K562 (cell line): ENCODE results near the gene LMOD1. TPM values are rescaled to one million over a fixed set of nuclear protein-coding genes. Genes with fewer than 3 reads are reported as not detected.

Experiments used
- CUX1 ChIP-seq: fragments of 200-800 bp; sonication (Bioruptor generic); IDR thresholded peaks from 2 replicates; pipeline ENCODE4 v1.6.1; 2016; ENCODE audit warnings: missing genetic modification characterization, missing compliant biosample characterization
- EZH2 ChIP-seq: IDR thresholded peaks from 2 replicates; pipeline ENCODE4 v1.6.1; 2012; ENCODE audit warnings: low read depth, mild to moderate bottlenecking, inconsistent platforms, low read length, borderline replicate concordance
- TFE3 ChIP-seq: fragments of 450-650 bp; formaldehyde crosslinking; IDR thresholded peaks from 2 replicates; pipeline ENCODE4 v1.4.0; 2020; ENCODE audit warnings: mild to moderate bottlenecking, mixed read lengths
- ZNF277 ChIP-seq: fragments of 250-450 bp; sonication (Bioruptor Pico); IDR thresholded peaks from 2 replicates; pipeline ENCODE4 v1.8.0; 2022; ENCODE audit warnings: inconsistent platforms, mild to moderate bottlenecking, moderate library complexity, borderline replicate concordance
- ZNF561 ChIP-seq: fragments of 450-650 bp; formaldehyde crosslinking; conservative IDR thresholded peaks from 2 replicates; pipeline ENCODE4 v1.4.0; 2020; ENCODE audit warnings: mild to moderate bottlenecking, moderate library complexity
- polyA plus RNA-seq, 8 experiments: library from polyadenylated mRNA; depleted of rRNA in 4 of 8; stranded (reverse) in 5 of 8; unstranded in 3 of 8; fragments of >200 nt; fragmentation: Nextera tagmentation in 2 of 8; fragmentation: Illumina TruSeq in 1 of 8; extraction: Ambion mirVana in 2 of 8; extraction: Trizol in 1 of 8; gene quantifications; 2 replicates each; pipeline versions ENCODE4 v1.2.1 to v1.2.3, GENCODE V29; 2011 to 2014; ENCODE audit warnings: inconsistent platforms in 1 of 8, missing spikeins in 1 of 8
- total RNA-seq, 7 experiments: library from RNA; depleted of rRNA in 6 of 7; stranded (reverse); fragments of >200 nt in 6 of 7; fragmentation: Illumina TruSeq in 2 of 7; extraction: Trizol in 2 of 7; gene quantifications; 2 replicates each; pipeline versions ENCODE4 v1.2.1 to v1.2.3, GENCODE V29; 2011 to 2021; ENCODE audit warnings: low replicate concordance in 1 of 7
- TF ChIP-seq, protein P1 (sequence below): sonication (generic); formaldehyde crosslinking; IDR thresholded peaks from 2 replicates; pipeline ENCODE4 v1.8.0; 2022; ENCODE audit warnings: mild to moderate bottlenecking, missing genetic modification reagents
- TF ChIP-seq, protein P2 (sequence below): fragments of 250-450 bp; sonication (Bioruptor Pico); IDR thresholded peaks from 2 replicates; pipeline ENCODE4 v1.8.0; 2022; ENCODE audit warnings: inconsistent platforms
- TF ChIP-seq, protein P3 (sequence below): fragments of 250-450 bp; sonication (Bioruptor Pico); IDR thresholded peaks from 2 replicates; pipeline ENCODE4 v1.5.0; 2021
- TF ChIP-seq, protein P4 (sequence below): fragments of 450-650 bp; formaldehyde crosslinking; IDR thresholded peaks from 2 replicates; pipeline ENCODE4 v1.4.0; 2020; ENCODE audit warnings: mild to moderate bottlenecking, moderate library complexity

LMOD1 gene
- total and polyA plus RNA-seq, 9 of the 15 experiments (the other 6 are each of a cell fraction or from before 2014, with no cell fraction given): 0.03 to 0.54 (median 0.38) TPM; not detected in 1

GRCh38 chr1:201955009-201955728, 8.8 kb upstream of the LMOD1 start, which contains the start of gene TIMM17A (continued):
- TF ChIP-seq ZNF277 (CRISPR knock-in tag): no peak
- TF ChIP-seq EZH2: no peak
- TF ChIP-seq ZNF561: no peak
- TF ChIP-seq, protein P1, sequence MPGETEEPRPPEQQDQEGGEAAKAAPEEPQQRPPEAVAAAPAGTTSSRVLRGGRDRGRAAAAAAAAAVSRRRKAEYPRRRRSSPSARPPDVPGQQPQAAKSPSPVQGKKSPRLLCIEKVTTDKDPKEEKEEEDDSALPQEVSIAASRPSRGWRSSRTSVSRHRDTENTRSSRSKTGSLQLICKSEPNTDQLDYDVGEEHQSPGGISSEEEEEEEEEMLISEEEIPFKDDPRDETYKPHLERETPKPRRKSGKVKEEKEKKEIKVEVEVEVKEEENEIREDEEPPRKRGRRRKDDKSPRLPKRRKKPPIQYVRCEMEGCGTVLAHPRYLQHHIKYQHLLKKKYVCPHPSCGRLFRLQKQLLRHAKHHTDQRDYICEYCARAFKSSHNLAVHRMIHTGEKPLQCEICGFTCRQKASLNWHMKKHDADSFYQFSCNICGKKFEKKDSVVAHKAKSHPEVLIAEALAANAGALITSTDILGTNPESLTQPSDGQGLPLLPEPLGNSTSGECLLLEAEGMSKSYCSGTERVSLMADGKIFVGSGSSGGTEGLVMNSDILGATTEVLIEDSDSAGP (CRISPR knock-in tag): no peak
- TF ChIP-seq, protein P2, sequence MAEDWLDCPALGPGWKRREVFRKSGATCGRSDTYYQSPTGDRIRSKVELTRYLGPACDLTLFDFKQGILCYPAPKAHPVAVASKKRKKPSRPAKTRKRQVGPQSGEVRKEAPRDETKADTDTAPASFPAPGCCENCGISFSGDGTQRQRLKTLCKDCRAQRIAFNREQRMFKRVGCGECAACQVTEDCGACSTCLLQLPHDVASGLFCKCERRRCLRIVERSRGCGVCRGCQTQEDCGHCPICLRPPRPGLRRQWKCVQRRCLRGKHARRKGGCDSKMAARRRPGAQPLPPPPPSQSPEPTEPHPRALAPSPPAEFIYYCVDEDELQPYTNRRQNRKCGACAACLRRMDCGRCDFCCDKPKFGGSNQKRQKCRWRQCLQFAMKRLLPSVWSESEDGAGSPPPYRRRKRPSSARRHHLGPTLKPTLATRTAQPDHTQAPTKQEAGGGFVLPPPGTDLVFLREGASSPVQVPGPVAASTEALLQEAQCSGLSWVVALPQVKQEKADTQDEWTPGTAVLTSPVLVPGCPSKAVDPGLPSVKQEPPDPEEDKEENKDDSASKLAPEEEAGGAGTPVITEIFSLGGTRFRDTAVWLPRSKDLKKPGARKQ: no peak
- TF ChIP-seq, protein P3, sequence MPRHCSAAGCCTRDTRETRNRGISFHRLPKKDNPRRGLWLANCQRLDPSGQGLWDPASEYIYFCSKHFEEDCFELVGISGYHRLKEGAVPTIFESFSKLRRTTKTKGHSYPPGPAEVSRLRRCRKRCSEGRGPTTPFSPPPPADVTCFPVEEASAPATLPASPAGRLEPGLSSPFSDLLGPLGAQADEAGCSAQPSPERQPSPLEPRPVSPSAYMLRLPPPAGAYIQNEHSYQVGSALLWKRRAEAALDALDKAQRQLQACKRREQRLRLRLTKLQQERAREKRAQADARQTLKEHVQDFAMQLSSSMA: no peak
- TF ChIP-seq CUX1 (CRISPR knock-in tag): no peak
- no peak for TF ChIP-seq TFE3 (CRISPR knock-in tag)
- TF ChIP-seq, protein P4, sequence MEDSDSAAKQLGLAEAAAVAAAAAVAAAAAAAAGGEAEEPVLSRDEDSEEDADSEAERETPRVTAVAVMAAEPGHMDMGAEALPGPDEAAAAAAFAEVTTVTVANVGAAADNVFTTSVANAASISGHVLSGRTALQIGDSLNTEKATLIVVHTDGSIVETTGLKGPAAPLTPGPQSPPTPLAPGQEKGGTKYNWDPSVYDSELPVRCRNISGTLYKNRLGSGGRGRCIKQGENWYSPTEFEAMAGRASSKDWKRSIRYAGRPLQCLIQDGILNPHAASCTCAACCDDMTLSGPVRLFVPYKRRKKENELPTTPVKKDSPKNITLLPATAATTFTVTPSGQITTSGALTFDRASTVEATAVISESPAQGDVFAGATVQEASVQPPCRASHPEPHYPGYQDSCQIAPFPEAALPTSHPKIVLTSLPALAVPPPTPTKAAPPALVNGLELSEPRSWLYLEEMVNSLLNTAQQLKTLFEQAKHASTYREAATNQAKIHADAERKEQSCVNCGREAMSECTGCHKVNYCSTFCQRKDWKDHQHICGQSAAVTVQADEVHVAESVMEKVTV (CRISPR knock-in tag): 0 out of 2 replicates have a peak, but pooled peaks have one; percentile 26
